ENCODE data around the gene MAPK8.
A peak's percentile ranks its signal among the peaks of the same experiment; 100 is the strongest.

Gene MAPK8

DNA sequence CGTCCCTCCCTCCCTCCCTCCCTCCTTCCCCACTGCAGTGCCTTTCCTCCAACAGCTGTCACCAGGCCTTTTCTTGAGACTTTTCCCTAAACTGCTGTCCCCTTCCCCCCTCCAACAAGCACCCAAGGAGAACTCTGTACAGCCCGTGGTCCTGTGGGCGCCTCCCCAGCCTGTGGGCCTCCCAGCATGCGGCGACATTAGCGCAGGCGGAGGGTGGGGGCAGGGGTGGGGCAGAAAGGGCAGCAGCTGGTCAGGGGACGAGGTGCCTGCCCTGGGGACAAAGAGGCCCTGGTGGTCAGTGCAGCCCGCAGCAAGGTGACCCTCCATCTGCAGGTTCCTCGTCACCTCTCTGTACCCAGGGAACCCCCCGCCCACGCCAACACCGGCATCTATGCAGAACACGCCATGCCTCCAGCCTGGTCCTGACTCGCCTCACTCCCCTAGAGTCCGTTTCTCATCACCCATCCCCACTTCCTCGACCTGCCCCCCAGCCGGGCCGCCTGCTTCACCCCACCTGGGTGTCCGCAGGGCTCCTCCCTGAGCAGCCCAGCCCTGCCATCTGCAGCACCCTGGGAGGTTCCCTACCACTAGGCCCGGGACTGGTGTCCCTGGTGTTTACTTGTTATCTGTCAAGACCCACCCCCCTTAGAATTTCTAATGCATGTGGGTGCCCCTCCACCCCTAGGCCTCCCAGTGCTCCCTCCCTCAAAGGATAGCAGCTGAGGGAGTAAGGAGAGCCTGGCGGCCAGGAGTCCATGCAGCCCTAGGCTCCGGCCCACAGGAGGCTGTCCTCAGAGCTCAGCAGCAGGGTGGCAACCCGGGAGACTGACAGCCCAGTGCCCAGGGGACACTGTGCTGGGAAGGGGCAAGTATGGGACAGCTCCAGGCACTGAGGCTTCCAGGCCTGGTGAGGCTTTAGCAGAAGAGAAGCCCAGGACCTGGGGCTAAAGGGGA is 150.6 kb downstream of the MAPK8 start:
- TF ChIP-seq, protein P1, sequence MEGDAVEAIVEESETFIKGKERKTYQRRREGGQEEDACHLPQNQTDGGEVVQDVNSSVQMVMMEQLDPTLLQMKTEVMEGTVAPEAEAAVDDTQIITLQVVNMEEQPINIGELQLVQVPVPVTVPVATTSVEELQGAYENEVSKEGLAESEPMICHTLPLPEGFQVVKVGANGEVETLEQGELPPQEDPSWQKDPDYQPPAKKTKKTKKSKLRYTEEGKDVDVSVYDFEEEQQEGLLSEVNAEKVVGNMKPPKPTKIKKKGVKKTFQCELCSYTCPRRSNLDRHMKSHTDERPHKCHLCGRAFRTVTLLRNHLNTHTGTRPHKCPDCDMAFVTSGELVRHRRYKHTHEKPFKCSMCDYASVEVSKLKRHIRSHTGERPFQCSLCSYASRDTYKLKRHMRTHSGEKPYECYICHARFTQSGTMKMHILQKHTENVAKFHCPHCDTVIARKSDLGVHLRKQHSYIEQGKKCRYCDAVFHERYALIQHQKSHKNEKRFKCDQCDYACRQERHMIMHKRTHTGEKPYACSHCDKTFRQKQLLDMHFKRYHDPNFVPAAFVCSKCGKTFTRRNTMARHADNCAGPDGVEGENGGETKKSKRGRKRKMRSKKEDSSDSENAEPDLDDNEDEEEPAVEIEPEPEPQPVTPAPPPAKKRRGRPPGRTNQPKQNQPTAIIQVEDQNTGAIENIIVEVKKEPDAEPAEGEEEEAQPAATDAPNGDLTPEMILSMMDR (IDR thresholded peaks at IDR 0.05; ENCODE audit: borderline replicate concordance, control extremely low read depth, extremely low read depth, insufficient read depth, missing control alignments) = no peak
- DNase-seq (ENCODE audit: low spot score) = peak; percentile 81
- in situ Hi-C loops (cut with MboI; ENCODE audit: low sequenced_read_pairs, unreplicated experiment) = no loop called here

DNA sequence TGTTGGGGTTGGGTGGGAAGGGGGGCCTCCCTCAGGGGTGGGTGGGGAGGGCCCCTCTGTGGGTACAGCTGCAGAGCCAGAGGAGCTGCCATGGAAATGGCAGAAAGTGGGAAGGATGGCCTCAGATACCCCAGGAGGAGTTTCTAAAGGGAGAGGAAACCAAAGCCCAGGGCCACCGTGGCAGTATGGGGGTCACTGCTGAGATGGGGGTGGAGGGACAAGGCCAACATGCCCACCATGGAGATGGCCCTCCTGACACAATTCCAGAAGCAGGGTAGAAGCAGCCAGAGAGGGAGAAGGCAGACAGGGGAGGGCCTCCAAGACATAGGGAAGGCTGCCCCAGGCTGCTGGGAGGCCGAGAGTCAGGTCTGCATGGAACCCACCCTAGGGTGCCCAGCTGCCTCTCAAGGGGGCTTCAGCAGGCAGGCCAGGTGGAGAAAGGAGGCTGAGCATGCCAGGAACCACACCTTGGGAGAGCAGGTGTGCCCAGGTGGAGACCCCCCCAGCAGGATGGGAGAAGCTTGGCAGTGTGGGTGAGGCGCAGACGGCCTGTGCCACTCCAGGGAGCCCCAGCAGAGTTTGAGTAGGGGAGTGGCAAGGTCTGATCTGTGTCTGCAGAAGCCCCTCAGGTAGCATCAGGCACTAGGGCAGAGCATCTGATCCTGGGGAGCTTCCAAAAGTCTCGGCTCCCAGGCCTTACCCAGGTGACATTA is 151.6 kb downstream of the MAPK8 start:
- in situ Hi-C loops (cut with MboI; ENCODE audit: low sequenced_read_pairs, unreplicated experiment) = no loop called here
- TF ChIP-seq, protein P1 (IDR thresholded peaks at IDR 0.05; ENCODE audit: borderline replicate concordance, control extremely low read depth, extremely low read depth, insufficient read depth, missing control alignments) = no peak
- DNase-seq (ENCODE audit: low spot score) = no peak

DNA sequence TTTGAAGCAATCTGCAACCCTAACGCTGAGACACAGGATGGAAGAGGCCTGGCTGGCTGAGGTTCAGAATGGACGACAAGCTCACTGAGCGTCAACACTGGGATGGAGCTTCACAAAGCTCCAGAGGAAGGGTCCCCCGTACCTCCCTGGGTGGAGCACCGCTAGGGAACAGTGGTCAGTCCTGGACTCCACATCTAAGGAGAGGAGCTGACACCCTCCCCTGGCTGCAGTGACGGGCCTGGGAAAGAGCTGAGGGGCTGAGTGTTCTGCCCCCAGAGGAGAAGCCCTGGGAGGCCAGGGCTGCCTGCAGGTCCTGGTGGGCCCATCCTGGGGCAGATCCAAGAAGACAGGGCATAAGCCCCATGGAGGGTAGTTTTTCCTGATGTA is 152.2 kb downstream of the MAPK8 start:
- TF ChIP-seq, protein P1 (IDR thresholded peaks at IDR 0.05; ENCODE audit: borderline replicate concordance, control extremely low read depth, extremely low read depth, insufficient read depth, missing control alignments) = no peak
- in situ Hi-C loops (cut with MboI; ENCODE audit: low sequenced_read_pairs, unreplicated experiment) = no loop called here
- no peak for DNase-seq (ENCODE audit: low spot score)

DNA sequence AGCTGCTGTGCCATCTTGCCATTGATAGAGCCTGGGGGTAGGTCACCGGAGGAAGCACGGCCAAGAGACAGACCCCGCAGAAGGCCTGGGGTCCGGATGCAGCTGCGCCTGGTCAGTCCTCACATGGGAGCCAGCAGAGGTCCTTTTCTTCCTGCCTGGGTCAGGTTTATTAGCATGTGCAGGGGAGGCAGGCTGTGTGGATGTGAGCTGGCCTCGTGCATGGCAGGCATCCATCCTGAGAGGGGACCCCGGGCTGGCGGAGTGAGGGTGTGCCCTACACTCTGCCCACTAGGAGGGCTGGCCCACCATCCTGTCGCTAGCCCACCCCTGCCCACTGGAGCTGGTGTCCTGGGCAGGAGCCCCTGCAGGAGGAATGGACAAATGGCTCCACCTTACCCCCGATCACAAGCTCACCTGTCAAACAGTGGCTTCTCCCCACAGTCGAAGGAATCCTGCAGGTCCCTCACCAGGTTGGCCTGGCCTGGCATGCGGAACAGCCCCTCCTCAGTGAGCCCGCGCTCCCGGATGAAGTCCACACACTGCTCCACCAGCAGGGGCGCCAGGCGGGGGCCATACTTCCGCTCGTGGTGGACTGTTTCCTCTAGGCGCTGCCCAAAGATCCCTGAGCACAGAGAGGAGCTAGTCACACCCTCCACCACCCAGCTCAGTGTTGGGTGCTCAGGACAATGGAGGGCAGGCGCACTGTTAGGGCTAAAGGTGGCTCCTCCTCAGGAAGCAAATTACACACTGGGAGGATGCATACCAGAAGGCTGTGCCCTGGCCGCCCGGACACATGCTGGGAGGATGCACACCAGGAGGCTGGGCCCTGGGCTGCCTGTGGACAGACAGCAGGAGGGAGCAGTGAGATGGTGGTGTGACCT is 153.0 kb downstream of the MAPK8 start:
- TF ChIP-seq, protein P1 (IDR thresholded peaks at IDR 0.05; ENCODE audit: borderline replicate concordance, control extremely low read depth, extremely low read depth, insufficient read depth, missing control alignments) = no peak
- in situ Hi-C loops (cut with MboI; ENCODE audit: low sequenced_read_pairs, unreplicated experiment) = no loop called here
- no peak for DNase-seq (ENCODE audit: low spot score)

DNA sequence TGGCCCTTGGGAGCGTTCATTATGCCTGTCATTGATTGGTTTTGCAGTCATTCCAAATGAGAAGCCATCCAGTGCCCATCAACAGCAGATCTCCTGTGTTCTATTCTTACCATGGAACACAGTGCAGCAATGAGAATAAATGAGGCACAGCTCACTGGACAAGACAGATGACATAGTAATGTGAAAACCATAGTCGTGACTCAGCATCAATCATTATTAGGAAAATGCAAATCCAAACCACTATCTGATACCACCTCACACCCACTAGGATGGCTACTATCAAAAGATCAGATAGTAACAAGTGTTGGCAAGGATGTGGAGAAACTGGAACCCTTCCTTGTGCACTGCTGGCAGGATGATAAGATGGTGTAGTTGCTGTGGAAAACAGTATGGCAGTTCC is 153.7 kb downstream of the MAPK8 start:
- TF ChIP-seq, protein P1 (IDR thresholded peaks at IDR 0.05; ENCODE audit: borderline replicate concordance, control extremely low read depth, extremely low read depth, insufficient read depth, missing control alignments) = no peak
- in situ Hi-C loops (cut with MboI; ENCODE audit: low sequenced_read_pairs, unreplicated experiment) = no loop called here
- DNase-seq (ENCODE audit: low spot score) = no peak
